ENCODE results near the gene GANAB.

- no peak for TF ChIP-seq CTCF (IDR thresholded peaks at IDR 0.05)
- TF ChIP-seq POLR2AphosphoS5 (IDR thresholded peaks at IDR 0.05), result no peak
- TF ChIP-seq POLR2A (IDR thresholded peaks at IDR 0.05), result no peak
- no peak for TF ChIP-seq EP300 (IDR thresholded peaks at IDR 0.05)
Observed at GRCh38 chr11:62647609-62648005, 1.2 kb upstream of the GANAB start.

Measured in upper lobe of left lung (tissue), 4 donors.